Measurements from ENCODE around the gene CLEC16A.

Gene CLEC16A

DNA sequence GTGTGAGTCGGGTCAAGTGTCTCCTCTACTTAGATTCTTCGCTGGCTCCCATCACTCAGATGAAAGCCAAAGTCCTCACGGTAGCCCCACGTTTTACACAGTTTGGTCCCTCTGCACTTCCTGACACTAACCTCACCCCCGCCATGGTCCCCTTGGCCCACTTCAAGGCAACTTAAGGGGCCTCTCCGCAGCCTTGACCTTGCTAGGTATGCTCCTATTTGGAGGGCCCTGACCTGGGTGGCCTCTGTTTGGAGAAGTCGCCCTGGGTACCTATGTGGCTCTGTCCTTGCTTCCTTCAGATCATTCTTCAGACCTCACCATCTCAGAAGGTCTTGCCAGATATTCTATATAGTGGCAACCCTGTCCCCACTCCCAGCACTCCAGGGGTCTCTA lies 201.5 kb downstream of the CLEC16A start:
- POLR2A ChIA-PET (ENCODE audit: low non-redundant PET), result no interaction called here
- no peak for DNase-seq (ENCODE audit: low spot score)
- TF ChIP-seq, protein P1, sequence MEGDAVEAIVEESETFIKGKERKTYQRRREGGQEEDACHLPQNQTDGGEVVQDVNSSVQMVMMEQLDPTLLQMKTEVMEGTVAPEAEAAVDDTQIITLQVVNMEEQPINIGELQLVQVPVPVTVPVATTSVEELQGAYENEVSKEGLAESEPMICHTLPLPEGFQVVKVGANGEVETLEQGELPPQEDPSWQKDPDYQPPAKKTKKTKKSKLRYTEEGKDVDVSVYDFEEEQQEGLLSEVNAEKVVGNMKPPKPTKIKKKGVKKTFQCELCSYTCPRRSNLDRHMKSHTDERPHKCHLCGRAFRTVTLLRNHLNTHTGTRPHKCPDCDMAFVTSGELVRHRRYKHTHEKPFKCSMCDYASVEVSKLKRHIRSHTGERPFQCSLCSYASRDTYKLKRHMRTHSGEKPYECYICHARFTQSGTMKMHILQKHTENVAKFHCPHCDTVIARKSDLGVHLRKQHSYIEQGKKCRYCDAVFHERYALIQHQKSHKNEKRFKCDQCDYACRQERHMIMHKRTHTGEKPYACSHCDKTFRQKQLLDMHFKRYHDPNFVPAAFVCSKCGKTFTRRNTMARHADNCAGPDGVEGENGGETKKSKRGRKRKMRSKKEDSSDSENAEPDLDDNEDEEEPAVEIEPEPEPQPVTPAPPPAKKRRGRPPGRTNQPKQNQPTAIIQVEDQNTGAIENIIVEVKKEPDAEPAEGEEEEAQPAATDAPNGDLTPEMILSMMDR (conservative IDR thresholded peaks at IDR 0.05; ENCODE audit: low read depth), result no peak
- no peak overlapping the region for H3K27ac ChIP-seq
- CTCF ChIA-PET, result no interaction called here

DNA sequence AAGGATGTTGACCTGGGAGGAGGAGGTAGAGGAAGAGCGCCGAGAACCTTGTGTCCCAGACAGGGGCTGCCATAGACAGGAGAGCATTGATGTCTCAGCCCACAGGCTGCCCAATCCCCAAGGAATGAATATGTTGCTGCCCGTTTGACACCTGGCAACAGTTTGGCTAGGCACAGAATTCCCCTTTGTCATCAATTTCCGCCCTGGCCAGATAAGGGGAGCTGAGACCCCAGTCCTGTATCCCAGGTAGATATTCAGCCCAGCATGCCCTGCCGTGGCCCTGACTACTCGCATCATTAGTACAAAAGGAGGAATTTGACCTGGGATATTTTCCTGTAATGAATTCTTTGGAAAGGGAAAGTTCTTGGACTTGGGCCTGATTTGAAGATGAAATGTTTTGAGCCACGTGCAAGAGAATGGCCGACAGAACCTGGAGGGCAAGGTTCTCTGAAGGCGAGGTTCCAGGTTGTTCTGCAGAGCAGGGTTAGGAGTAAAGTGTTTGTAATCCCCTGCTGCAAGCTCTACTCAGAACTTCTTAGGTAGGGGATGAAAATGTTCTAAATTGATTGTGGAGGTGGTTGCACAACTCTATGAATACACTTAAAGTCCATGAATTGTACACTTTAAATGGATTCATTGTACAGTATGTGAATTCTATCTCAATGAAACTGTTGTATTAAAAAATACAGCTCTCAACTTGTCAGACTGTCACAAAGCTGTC lies 202.8 kb downstream of the CLEC16A start:
- TF ChIP-seq, protein P1 (conservative IDR thresholded peaks at IDR 0.05; ENCODE audit: low read depth), result no peak
- H3K27ac ChIP-seq, result no peak overlapping the region
- no peak for DNase-seq (ENCODE audit: low spot score)
- ChIA-PET CTCF (no interaction called here), POLR2A (ENCODE audit: low non-redundant PET) (no interaction called here)

DNA sequence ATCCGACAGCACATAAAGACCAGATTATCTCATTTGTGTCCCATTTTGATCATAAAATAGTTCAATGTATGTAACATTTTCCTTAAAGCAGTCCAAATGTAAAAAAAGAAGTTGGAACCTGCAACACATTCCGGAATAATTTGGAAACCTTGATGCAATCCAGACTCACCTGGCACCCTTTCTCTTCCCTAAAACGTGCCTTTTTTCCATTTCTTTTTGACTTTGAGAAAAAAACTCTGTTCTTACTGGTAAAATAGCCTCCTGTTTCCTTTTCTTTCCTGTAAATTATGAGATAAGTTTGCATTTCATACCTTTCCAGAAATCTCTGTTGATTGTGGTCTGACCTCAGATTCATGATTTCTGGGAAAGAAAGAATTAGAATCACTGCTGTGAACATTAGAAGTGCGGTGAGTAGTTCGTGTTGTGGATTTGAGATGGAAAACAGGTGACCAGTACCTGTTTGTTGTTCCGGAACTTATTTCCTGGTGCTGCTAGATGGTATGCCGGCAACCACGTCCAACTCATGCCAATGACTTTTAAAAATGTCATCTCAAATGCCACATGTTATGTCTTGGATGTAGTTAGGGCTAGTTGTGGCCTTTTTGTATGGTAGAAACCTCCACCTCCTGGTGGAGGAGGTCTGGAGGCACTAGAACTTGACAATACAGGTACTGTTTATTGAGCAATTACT lies 203.5 kb downstream of the CLEC16A start:
- POLR2A ChIA-PET (ENCODE audit: low non-redundant PET), result no interaction called here
- H3K27ac ChIP-seq, result no peak overlapping the region
- DNase-seq (ENCODE audit: low spot score), result no peak
- TF ChIP-seq, protein P1 (conservative IDR thresholded peaks at IDR 0.05; ENCODE audit: low read depth), result no peak
- CTCF ChIA-PET, result no interaction called here

DNA sequence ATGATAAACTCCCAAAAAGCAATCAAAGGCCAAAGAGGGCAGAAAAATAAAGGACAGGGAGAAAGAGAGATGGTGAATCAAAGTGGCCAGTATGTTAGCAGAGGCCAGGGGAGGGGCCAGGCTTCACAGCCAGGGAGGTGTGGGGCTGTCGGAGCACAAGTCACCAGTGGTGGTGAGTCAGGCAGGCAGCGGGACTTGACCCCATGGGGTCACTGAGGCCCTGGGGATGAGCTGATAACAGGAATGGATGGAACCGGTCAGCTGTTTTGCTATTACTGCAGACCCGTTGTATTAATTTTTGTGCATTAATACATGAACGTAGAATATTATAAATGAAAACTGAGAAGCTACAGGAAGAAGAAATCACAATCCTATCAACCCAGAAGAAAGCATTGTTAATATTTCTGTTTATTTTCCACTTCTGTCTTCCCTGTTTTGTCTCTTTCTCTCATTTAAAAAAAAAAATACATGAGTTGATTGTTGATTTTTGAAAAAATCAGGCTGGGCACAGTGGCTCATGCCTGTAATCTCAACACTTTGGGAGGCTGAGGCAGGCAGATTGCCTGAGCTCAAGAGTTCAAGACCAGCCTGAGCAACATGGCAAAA lies 204.8 kb downstream of the CLEC16A start:
- no peak for DNase-seq (ENCODE audit: low spot score)
- ChIA-PET POLR2A (ENCODE audit: low non-redundant PET) (no interaction called here), CTCF (no interaction called here)
- TF ChIP-seq, protein P1 (conservative IDR thresholded peaks at IDR 0.05; ENCODE audit: low read depth), result no peak
- no peak overlapping the region for H3K27ac ChIP-seq

DNA sequence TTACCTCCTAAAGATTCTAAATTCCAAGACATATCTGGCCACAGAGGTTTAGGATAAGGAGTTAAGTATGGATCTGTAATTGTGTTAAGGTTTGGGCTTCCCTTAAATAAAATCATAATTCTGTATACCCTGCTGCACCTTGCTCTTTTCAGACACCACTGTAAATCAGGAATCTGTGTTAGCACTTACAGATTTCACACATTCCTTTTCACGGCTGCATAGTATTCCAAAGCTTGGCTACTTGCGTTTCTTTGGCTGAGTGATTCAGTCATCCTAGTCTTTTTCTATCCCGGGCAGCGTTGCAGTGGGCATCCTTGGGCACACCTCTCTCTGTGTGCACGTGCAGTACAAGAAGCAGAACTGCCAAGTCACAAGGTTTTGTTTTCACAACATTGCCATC lies 205.8 kb downstream of the CLEC16A start:
- CTCF ChIA-PET, result no interaction called here
- no peak for DNase-seq (ENCODE audit: low spot score)
- no peak overlapping the region for H3K27ac ChIP-seq
- TF ChIP-seq, protein P1 (conservative IDR thresholded peaks at IDR 0.05; ENCODE audit: low read depth), result no peak
- POLR2A ChIA-PET (ENCODE audit: low non-redundant PET), result no interaction called here

DNA sequence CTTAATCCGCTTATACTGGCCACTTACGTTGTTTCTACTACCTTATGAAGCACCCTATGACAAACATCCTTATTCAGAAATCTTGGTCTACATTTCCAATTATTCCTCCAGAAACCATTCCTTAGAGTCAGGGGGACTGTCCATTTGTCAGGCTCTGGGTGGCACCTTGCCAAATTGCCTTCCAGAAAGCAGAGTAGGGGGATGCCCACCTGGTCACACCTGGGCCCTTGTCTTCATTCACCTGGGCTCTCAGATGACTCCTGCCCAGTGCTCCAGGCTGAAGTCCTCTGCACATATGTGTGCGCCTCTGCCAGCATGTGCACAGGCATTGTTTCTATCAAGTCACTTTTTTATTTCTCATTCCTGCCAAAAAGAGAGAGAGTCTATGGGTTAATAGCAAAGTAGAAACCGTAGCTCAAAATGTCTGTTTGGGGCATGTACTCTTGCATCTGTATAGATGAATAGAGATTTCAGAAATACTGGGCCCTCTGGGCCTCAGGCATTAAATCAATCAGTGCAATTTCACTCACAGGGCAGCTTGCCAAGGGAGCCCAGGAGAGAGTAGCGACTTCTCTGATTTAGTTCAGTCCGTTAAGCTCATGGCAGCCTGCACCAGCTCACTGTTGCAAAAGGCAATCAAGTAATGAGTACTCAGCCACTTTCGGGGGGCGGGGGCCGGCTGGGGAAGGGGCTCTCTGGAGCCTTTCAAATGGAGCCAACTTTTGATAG lies 207.0 kb downstream of the CLEC16A start:
- ChIA-PET CTCF (no interaction called here), POLR2A (ENCODE audit: low non-redundant PET) (no interaction called here)
- DNase-seq (ENCODE audit: low spot score), result no peak
- TF ChIP-seq, protein P1 (conservative IDR thresholded peaks at IDR 0.05; ENCODE audit: low read depth), result no peak
- H3K27ac ChIP-seq, result no peak overlapping the region

Measured in RWPE1 (cell line).